Bronchial epithelial cell (primary cell): ENCODE results near the gene WEE1. TPM values are rescaled to one million over a fixed set of nuclear protein-coding genes. Genes with fewer than 3 reads are reported as not detected.

ENCODE experiments used
- DNase-seq: peaks from one replicate; pipeline ENCODE4 v3.0.0-alpha.2; 2010; ENCODE audit warnings: low read depth
- FAIRE-seq: peaks from 2 replicates; lab custom pipeline; 2011; peaks lifted over from hg19 to GRCh38; lab: Jason Lieb, UNC
- H3K27me3 ChIP-seq: 2 replicates; pipeline ENCODE4 v1.5.1; 2011; ENCODE audit warnings: low read length; ENCODE audit not compliant: control insufficient read depth, insufficient read depth
- H3K36me3 ChIP-seq: 2 replicates; pipeline ENCODE4 v1.5.1; 2011; ENCODE audit warnings: low read length; ENCODE audit not compliant: control insufficient read depth, insufficient read depth
- H3K4me3 ChIP-seq: 2 replicates; pipeline ENCODE4 v1.5.1; 2011; ENCODE audit warnings: mild to moderate bottlenecking, low read depth, low read length, control low read depth
- CTCF ChIP-seq: IDR thresholded peaks from 2 replicates; pipeline ENCODE4 v1.5.1; 2011; ENCODE audit warnings: mild to moderate bottlenecking, moderate library complexity, low read length, control low read depth, inconsistent platforms; ENCODE audit not compliant: insufficient read depth, severe bottlenecking
- total RNA-seq: library from RNA; depleted of rRNA; stranded (reverse); fragments of >200 nt; gene quantifications from 2 replicates; pipeline ENCODE4 v1.2.1, GENCODE V29; 2014

Gene WEE1
- total RNA-seq, 1 donor from 2014 or later, result 15.8 TPM

- FAIRE-seq, result peak; percentile 89
- H3K4me3 ChIP-seq, result no peak overlapping the region
- TF ChIP-seq CTCF, result no peak
- no peaks in the 10 kb centered on the region for H3K27me3 ChIP-seq
- DNase-seq, result peak; percentile 56
- H3K36me3 ChIP-seq, result no peaks in the 10 kb centered on the region
Observed at GRCh38 chr11:9625162-9625561, 51.7 kb downstream of the WEE1 start.

DNA sequence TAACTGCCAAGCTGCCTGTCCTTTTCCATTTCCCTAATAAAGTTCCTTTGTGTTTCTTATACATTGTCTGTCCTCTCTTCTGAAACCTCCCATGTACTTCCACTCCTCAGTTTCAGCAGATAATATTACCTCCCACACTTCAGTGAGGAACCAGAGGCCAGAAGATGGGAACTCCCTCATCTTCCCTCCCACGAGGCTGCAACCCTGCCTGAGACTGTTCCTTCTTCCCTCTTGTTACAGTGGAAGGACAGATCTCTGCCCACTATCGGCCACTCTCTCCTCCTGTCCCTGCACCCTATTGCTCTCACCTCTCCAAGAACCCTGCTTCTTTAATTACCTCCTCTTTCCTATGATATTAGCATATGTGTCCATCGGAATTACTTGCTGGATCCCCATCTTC, 52.3 kb downstream of the WEE1 start:
- H3K4me3 ChIP-seq, result no peak overlapping the region
- TF ChIP-seq CTCF, result no peak
- no peak for FAIRE-seq
- no peak for DNase-seq
- no peaks in the 10 kb centered on the region for H3K36me3 ChIP-seq
- H3K27me3 ChIP-seq, result no peaks in the 10 kb centered on the region

DNA sequence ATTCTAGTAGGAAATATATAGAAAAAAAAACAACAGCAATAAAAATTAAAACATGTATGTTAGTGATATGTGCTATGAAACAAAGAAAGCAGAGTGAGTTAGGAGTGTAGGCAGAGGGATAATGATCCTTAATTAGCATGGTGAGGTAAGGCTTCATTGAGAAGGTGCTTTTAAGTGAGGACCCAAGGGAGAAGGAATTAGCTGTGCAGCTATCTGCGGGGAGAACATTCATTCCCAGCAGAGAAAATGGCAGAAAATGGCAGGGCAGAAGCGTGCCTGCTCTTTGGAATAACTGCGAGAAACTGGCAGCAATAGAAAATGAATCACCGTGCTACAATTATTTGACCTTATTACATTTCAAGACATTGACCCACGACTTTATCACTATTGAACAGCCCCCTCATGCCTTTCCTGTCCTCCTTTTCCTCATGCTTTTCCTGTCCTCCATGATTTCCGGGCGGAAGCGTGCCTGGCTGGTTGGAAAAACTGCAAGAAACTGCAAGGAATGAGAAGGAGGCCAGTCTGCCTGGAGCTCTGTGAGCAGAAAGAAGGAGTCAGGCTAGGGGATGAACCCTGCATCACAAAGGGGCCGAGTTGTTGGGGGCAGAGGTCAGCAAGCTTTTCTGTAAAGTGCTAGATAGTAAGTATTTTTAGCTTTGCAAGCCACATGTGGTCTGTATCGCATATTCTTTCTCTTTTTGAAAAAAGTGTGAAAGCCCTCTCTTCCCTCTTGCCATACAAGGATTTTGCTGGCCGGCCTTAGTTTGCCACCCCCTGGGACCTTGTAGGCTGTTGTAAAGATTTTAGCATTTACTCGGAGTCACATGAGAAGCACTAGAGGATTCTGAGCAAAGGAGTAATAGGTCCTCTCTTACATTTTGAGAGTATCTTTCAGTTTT, 53.3 kb downstream of the WEE1 start:
- no peak for DNase-seq
- Histone ChIP-seq H3K27me3 (no peaks in the 10 kb centered on the region), H3K36me3 (no peaks in the 10 kb centered on the region), H3K4me3 (no peak overlapping the region)
- no peak for FAIRE-seq
- TF ChIP-seq CTCF, result no peak

DNA sequence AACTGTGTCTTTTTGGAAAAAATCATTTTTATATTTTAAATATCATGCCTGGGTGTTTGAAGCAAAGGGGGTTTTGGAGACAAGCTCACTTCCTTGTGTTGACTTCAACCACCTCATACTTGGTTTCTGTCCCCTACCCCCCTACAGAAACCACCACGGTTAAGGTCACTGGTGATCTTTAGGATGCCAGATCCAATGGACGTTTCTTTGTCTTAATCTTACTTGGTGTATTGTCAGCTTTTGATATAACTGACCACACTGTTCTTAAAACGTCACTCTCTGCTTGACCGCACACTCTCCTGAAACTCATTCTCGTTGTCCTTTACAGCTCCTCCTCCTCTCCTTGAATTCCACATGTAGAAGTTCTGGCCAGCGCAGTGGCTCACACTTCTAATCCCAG, 55.6 kb downstream of the WEE1 start:
- no peak for TF ChIP-seq CTCF
- no peaks in the 10 kb centered on the region for H3K36me3 ChIP-seq
- DNase-seq (no peak), FAIRE-seq (no peak)
- H3K4me3 ChIP-seq, result no peak overlapping the region
- no peaks in the 10 kb centered on the region for H3K27me3 ChIP-seq

DNA sequence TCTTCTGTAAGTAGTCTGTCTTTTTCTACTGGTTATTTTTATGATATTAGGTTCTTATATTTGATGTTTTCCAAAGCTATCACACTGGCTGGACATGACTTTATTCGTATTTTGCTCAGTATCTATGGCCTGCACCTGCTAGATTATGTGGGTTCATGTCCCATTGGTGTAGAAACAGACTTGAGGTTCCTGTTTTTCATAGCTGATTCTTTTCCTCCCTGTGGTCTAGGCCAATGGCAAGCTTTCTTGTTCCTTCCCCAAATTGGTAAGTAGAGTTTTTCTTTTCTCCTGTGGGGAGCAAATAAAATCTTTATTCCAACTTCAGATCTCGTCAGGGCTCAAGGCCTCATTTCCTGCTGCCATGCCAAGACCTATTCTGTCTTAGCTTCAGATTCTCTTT, 60.2 kb downstream of the WEE1 start:
- no peak for TF ChIP-seq CTCF
- Histone ChIP-seq H3K27me3 (no peaks in the 10 kb centered on the region), H3K4me3 (no peak overlapping the region), H3K36me3 (no peaks in the 10 kb centered on the region)
- FAIRE-seq (no peak), DNase-seq (no peak)

DNA sequence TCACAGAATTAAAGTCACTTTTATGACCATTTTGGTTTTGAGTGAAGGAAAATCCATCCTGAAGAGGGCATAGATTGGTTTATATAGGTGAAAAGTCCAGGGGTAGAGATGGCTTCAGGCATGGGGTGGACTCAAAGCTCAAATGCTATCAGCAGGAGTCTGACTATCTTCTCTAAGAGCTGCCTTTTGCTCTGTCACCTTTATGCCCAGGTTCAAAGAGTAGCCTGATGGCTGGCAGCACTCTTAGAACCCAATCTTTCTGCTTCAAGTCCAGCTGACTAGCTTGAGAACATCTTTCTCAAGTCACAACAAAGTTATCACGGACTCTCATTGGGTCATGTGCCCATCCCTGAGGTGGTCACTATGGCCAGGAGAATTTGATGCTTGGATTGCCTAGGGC, 63.2 kb downstream of the WEE1 start:
- no peak for TF ChIP-seq CTCF
- Histone ChIP-seq H3K36me3 (no peaks in the 10 kb centered on the region), H3K27me3 (no peaks in the 10 kb centered on the region), H3K4me3 (no peak overlapping the region)
- FAIRE-seq, result no peak
- no peak for DNase-seq
